ENCODE measurements around the gene KRTAP4-16.
"Not testable (repeated sequence)": the region's sequence is repeated elsewhere in the genome, so short reads cannot be mapped to it uniquely, and the experiment has no call there.

Gene KRTAP4-16

DNA sequence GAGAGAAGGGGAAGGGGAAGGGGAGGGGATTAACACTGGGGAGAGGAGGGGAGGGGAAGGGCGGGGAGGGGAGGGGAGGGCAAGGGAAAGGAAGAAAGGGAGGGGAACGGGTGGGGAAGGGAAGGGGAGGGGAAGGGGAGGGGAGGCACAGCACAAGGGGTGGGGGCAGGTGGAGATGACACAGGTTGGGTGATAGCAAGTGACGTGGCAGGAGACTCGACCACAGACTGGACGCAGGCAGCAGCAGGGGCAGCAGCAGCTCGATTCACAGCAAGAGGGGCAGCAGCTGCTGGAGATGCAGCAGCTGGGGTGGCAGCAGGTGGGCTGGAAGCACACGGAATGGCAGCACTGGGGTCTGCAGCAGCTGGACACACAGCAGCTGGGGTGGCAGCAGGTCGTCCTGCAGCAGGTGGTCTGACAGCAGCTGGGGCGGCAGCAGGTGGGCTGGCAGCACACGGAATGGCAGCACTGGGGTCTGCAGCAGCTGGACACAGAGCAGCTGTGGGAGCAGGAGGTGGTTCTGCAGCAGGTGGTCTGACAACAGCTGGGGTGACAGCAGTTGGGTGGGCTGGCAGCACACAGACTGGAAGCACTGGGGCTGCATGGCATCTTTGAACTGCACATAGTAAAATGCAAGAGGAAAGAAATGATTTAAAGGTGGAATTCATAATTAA lies at the start of gene KRTAP4-16:
KRTAP4-16 (minus strand) TSS at position 624 of the 674 bp plus-strand sequence; CDS start at position 624, 0 bp downstream.
- TF ChIP-seq, protein P1, sequence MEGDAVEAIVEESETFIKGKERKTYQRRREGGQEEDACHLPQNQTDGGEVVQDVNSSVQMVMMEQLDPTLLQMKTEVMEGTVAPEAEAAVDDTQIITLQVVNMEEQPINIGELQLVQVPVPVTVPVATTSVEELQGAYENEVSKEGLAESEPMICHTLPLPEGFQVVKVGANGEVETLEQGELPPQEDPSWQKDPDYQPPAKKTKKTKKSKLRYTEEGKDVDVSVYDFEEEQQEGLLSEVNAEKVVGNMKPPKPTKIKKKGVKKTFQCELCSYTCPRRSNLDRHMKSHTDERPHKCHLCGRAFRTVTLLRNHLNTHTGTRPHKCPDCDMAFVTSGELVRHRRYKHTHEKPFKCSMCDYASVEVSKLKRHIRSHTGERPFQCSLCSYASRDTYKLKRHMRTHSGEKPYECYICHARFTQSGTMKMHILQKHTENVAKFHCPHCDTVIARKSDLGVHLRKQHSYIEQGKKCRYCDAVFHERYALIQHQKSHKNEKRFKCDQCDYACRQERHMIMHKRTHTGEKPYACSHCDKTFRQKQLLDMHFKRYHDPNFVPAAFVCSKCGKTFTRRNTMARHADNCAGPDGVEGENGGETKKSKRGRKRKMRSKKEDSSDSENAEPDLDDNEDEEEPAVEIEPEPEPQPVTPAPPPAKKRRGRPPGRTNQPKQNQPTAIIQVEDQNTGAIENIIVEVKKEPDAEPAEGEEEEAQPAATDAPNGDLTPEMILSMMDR (conservative IDR thresholded peaks at IDR 0.05; ENCODE audit: low read length): no peak
- H3K4me3 ChIP-seq (ENCODE audit: low read length): no peak within 1 kb of the TSS
- no peak for DNase-seq (ENCODE audit: low read depth)

DNA sequence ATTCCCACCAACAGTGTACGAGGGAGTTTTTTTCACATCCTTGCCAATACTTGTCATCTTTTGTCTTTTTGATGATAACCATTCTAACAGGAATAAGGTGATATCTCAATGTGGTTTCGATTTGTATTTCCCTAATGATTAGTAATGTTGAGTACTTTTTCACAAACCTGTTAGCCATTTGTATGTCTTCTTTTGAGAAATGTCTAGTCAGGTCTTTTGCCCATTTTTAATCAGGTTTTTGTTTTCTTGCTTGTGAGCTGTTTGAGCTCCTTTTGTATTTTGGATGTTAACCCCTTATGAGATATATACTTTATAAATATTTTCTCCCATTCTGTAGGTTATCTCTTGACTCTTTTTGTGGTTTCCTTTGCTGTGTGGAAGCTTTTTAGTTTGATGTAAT lies 49.5 kb upstream of the KRTAP4-16 start:
- H3K4me3 ChIP-seq (ENCODE audit: low read length): no peak overlapping the region

DNA sequence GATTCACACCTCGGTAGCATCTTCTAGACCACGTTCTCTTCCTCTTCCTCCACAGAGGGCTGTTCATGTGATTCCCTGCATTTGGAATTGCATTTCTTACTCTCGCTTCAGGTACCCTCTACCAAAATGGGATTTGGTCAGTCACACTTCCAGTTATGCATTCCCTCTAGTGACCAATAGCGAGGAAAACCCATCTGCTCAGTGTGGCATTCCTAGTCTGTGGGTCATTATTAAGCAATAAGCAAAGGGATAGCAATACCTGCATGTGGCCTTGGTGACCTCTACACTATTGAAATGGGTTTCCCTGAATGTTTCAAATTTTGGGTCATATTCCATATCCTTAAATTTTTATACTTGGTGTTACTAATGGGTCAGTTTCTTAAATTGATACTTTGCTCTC lies 48.0 kb upstream of the KRTAP4-16 start:
- no peak overlapping the region for H3K4me3 ChIP-seq (ENCODE audit: low read length)
- DNase-seq (ENCODE audit: low read depth): no peak
- TF ChIP-seq, protein P1 (conservative IDR thresholded peaks at IDR 0.05; ENCODE audit: low read length): no peak

More for the DNA sequence above, 49.5 kb upstream of the KRTAP4-16 start:
- TF ChIP-seq, protein P1 (conservative IDR thresholded peaks at IDR 0.05; ENCODE audit: low read length): no peak
- no peak for DNase-seq (ENCODE audit: low read depth)

DNA sequence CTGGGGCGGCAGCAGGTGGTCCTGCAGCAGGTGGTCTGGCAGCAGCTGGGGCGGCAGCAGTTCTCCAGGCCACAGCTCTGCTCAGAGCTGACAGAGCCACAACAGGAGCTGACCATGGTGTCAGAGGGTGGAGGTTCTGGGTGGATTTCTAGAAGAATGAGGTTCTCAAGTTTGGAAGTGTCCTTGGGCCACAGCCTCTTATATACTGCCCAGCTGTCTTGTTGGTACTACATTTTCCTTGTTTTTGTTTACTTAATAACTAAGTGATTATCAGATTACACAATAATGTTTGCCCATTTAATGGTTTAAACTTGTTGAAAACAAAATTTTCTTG lies 47.6 kb upstream of the KRTAP4-16 start, which contains the start of gene KRTAP4-5:
KRTAP4-5 (minus strand) TSS at position 174 of the 334 bp plus-strand sequence; CDS start at position 116, 58 bp downstream.
- DNase-seq (ENCODE audit: low read depth): no peak
- TF ChIP-seq, protein P1 (conservative IDR thresholded peaks at IDR 0.05; ENCODE audit: low read length): no peak
- no peak within 1 kb of the TSS for H3K4me3 ChIP-seq (ENCODE audit: low read length)

DNA sequence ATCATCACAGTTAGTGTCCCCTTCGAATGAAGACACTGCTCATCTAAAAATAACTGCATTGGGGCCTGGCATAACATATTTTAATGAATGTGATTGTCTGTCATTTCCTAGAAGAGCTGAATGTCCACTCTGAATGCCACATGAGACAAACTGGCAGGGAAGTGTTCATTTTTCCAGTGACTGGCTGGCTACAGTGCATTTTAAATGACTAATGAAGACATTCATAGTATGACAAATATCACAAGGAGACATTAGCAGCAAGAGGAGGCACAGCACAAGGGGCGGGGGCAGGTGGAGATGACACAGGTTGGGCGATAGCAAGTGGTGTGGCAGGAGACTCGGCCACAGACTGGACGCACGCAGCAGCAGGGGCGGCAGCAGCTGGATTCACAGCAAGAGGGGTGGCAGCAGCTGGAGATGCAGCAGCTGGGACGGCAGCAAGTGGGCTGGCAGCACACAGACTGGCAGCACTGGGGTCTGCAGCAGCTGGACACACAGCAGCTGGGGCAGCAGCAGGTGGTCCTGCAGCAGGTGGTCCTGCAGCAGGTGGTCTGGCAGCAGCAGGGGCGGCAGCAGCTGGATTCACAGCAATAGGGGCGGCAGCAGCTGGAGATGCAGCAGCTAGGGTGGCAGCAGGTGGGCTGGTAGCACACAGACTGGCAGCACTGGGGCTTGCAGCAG lies 47.1 kb upstream of the KRTAP4-16 start:
- H3K4me3 ChIP-seq (ENCODE audit: low read length); DNase-seq (ENCODE audit: low read depth): not testable (repeated sequence)

DNA sequence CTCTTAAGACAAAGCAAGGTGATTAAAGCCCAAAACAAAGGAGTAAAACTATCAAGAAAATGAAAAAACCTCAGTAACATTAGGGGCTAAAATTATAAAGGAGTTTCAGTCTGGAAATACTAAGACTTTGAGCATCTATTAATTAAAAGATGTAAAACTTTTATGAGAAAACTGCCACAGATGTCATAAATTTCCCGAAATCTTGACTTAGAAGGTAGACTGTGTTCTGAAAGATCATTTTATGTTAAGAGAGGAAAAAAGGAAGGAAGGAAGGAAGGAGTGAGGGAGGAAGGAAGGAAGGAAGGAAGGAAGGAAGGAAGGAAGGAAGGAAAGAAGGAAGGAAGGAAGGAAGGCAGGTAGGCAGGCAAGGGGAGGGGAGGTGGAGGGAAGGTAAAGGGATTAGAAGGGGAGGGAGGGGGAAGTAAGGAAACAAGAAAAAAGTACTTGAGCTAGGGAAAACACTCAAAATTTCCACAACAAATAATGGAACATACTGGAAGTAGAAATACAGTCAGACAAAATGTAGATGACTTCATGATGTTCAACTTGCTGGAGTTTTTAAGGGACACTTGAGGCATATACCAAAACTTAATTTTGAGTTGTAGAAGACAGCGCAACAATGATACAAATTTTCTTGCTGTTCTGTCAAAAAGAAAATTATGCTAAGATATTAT lies 45.7 kb upstream of the KRTAP4-16 start:
- TF ChIP-seq, protein P1 (conservative IDR thresholded peaks at IDR 0.05; ENCODE audit: low read length): no peak
- no peak overlapping the region for H3K4me3 ChIP-seq (ENCODE audit: low read length)
- DNase-seq (ENCODE audit: low read depth): no peak

DNA sequence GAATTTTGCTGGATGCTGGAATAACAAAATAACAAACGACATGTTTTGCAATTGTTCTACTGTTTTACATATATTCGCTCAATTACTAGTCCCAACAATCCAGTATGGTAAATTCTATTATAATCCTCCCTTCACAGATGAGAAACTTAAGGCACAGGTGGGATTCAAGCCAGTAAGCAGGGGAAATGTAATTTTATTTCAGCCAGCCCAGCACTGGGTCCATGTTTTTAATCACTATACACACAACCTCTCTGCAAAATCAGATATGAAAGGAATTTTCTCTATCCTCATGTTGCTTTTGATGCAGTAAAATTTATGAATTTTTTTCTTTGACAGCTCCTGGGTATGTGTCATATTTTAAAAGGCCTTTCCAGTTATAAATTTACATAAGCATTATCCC lies 43.3 kb upstream of the KRTAP4-16 start:
- H3K4me3 ChIP-seq (ENCODE audit: low read length): no peak overlapping the region
- DNase-seq (ENCODE audit: low read depth): no peak
- TF ChIP-seq, protein P1 (conservative IDR thresholded peaks at IDR 0.05; ENCODE audit: low read length): no peak

All from AG10803 (cell line).